K562 (cell line): ENCODE data around the gene RPP21. TPM values are rescaled to one million over a fixed set of nuclear protein-coding genes. Genes with fewer than 3 reads are reported as not detected.
A peak's percentile ranks its signal among the peaks of the same experiment; 100 is the strongest.

ENCODE experiments used
- ARHGAP35 ChIP-seq: fragments of 450-650 bp; IDR thresholded peaks from 2 replicates; pipeline ENCODE4 v1.6.1; 2018; ENCODE audit not compliant: partially characterized antibody
- ATF4 ChIP-seq: fragments of 450-650 bp; formaldehyde crosslinking; IDR thresholded peaks from 2 replicates; pipeline ENCODE4 v1.4.0; 2022; ENCODE audit warnings: mild to moderate bottlenecking, moderate library complexity
- BCLAF1 ChIP-seq, 2 experiments: fragments of 450-650 bp in 1 of 2; IDR thresholded peaks; 2 replicates each; pipeline ENCODE4 v1.6.1; 2011 to 2017; ENCODE audit warnings: low read depth in 2 of 2, antibody characterized with exemption in 1 of 2, borderline replicate concordance in 1 of 2, low read length in 1 of 2, mild to moderate bottlenecking in 1 of 2, mixed read lengths in 1 of 2; ENCODE audit not compliant: control insufficient read depth in 1 of 2
- CREM ChIP-seq: IDR thresholded peaks from 2 replicates; pipeline ENCODE4 v1.6.1; 2014; ENCODE audit warnings: antibody characterized with exemption, low read depth
- FOSL1 ChIP-seq: fragments of 200-800 bp; sonication (Bioruptor generic); conservative IDR thresholded peaks from 2 replicates; pipeline ENCODE4 v1.6.1; 2016; ENCODE audit warnings: missing genetic modification characterization, missing compliant biosample characterization
- GATAD2B ChIP-seq: fragments of 450-650 bp; IDR thresholded peaks from 2 replicates; pipeline ENCODE4 v1.6.1; 2017; ENCODE audit warnings: mild to moderate bottlenecking, borderline replicate concordance
- HCFC1 ChIP-seq: IDR thresholded peaks from 2 replicates; pipeline ENCODE4 v1.6.1; 2012; ENCODE audit warnings: low read depth, low read length, improper control_type of control experiment
- HNRNPLL ChIP-seq: fragments of 200-400 bp; formaldehyde crosslinking; IDR thresholded peaks from 2 replicates; pipeline ENCODE4 v1.6.1; 2017; ENCODE audit warnings: low read length, low read depth, mild to moderate bottlenecking; ENCODE audit not compliant: poor library complexity, severe bottlenecking
- MTA2 ChIP-seq: fragments of 450-650 bp; IDR thresholded peaks from 2 replicates; pipeline ENCODE4 v1.6.1; 2016; ENCODE audit warnings: low read depth
- NELFE ChIP-seq: IDR thresholded peaks from 2 replicates; pipeline ENCODE4 v1.6.1; 2011; ENCODE audit warnings: mild to moderate bottlenecking; ENCODE audit not compliant: insufficient read depth, insufficient read length
- NRF1 ChIP-seq, 2 experiments: fragments of 450-650 bp; IDR thresholded peaks in 1 of 2; conservative IDR thresholded peaks in 1 of 2; 2 replicates each; pipeline ENCODE4 v1.6.1; 2014; ENCODE audit warnings: mild to moderate bottlenecking in 2 of 2
- POLR2A ChIP-seq: fragments of 450-650 bp; conservative IDR thresholded peaks from 2 replicates; pipeline ENCODE4 v1.6.1; 2016
- POLR3G ChIP-seq: IDR thresholded peaks from 2 replicates; pipeline ENCODE4 v1.6.1; 2011; ENCODE audit not compliant: insufficient read length, insufficient replicate concordance; ENCODE audit errors: extremely low read depth
- PREB ChIP-seq: sonication (generic); formaldehyde crosslinking; IDR thresholded peaks from 2 replicates; pipeline ENCODE4 v1.8.1; 2023; ENCODE audit warnings: mild to moderate bottlenecking, missing genetic modification reagents
- RB1 ChIP-seq: fragments of 450-650 bp; IDR thresholded peaks from 2 replicates; pipeline ENCODE4 v1.6.1; 2017; ENCODE audit warnings: low read depth, mild to moderate bottlenecking
- RBBP5 ChIP-seq: fragments of 200-600 bp; sonication (generic); IDR thresholded peaks from 2 replicates; pipeline ENCODE4 v1.6.1; 2012; ENCODE audit warnings: borderline replicate concordance, mild to moderate bottlenecking, low read length, control low read depth, inconsistent platforms; ENCODE audit not compliant: insufficient read depth, poor library complexity, severe bottlenecking
- RNF2 ChIP-seq: sonication (generic); IDR thresholded peaks from 2 replicates; pipeline ENCODE4 v1.6.1; 2016
- SAP30 ChIP-seq: fragments of 200-600 bp; sonication (generic); IDR thresholded peaks from 2 replicates; pipeline ENCODE4 v1.6.1; 2012; ENCODE audit warnings: borderline replicate concordance, low read depth, mild to moderate bottlenecking, moderate library complexity, low read length, control low read depth, inconsistent platforms; ENCODE audit not compliant: insufficient read depth, poor library complexity, severe bottlenecking
- SMARCC2 ChIP-seq: fragments of 450-650 bp; IDR thresholded peaks from 2 replicates; pipeline ENCODE4 v1.6.1; 2017; ENCODE audit warnings: antibody characterized with exemption, moderate library complexity, mild to moderate bottlenecking, low read depth
- YY1 ChIP-seq, 3 experiments: IDR thresholded peaks; 2 replicates each; pipeline ENCODE4 v1.6.1; 2011; ENCODE audit warnings: low read length in 2 of 3, mild to moderate bottlenecking in 2 of 3, moderate library complexity in 2 of 3, borderline replicate concordance in 1 of 3, control low read depth in 1 of 3, low read depth in 1 of 3; ENCODE audit not compliant: insufficient read depth in 3 of 3, insufficient replicate concordance in 2 of 3, control insufficient read depth in 1 of 3, insufficient read length in 1 of 3; ENCODE audit errors: extremely low read depth in 1 of 3
- ZBTB7A ChIP-seq: IDR thresholded peaks from 2 replicates; pipeline ENCODE4 v1.6.1; 2011; ENCODE audit warnings: low read depth, mild to moderate bottlenecking, low read length, moderate library complexity, borderline replicate concordance; ENCODE audit not compliant: control insufficient read depth
- ZNF75A ChIP-seq: fragments of 450-650 bp; formaldehyde crosslinking; IDR thresholded peaks from 2 replicates; pipeline ENCODE4 v1.4.0; 2020; ENCODE audit warnings: mild to moderate bottlenecking
- polyA plus RNA-seq, 8 experiments: library from polyadenylated mRNA; depleted of rRNA in 4 of 8; stranded (reverse) in 5 of 8; unstranded in 3 of 8; fragments of >200 nt; fragmentation: Nextera tagmentation in 2 of 8; fragmentation: Illumina TruSeq in 1 of 8; extraction: Ambion mirVana in 2 of 8; extraction: Trizol in 1 of 8; gene quantifications; 2 replicates each; pipeline versions ENCODE4 v1.2.1 to v1.2.3, GENCODE V29; 2011 to 2014; ENCODE audit warnings: inconsistent platforms in 1 of 8, missing spikeins in 1 of 8
- total RNA-seq, 7 experiments: library from RNA; depleted of rRNA in 6 of 7; stranded (reverse); fragments of >200 nt in 6 of 7; fragmentation: Illumina TruSeq in 2 of 7; extraction: Trizol in 2 of 7; gene quantifications; 2 replicates each; pipeline versions ENCODE4 v1.2.1 to v1.2.3, GENCODE V29; 2011 to 2021; ENCODE audit warnings: low replicate concordance in 1 of 7

Gene RPP21
- total and polyA plus RNA-seq, 9 of the 15 experiments (the other 6 are each of a cell fraction or from before 2014, with no cell fraction given): 62.1 to 362 (median 166) TPM

- TF ChIP-seq POLR3G (no peak), NELFE (no peak), RB1 (peak; percentile 96), YY1 (IDR thresholded peaks at IDR 0.05; ENCODE audit: borderline replicate concordance in 1 of 3, control insufficient read depth in 1 of 3, extremely low read depth in 1 of 3, insufficient read depth in 3 of 3, insufficient read length in 1 of 3, insufficient replicate concordance in 2 of 3, low read depth in 1 of 3, low read length in 2 of 3) (peak in 2 of 3 experiments; percentile 27 to 43), HCFC1 (peak; percentile 66), CREM (peak; percentile 92; the same call in 1 of the 2 replicates), SMARCC2 (no peak), MTA2 (no peak), ZNF75A (CRISPR knock-in tag) (no peak), NRF1 (conservative IDR thresholded peaks at IDR 0.05 in 1 of 2, IDR thresholded peaks at IDR 0.05 in 1 of 2) (peak; percentile 98 to 99), ZBTB7A (peak; percentile 47; the same call in 1 of the 2 replicates), SAP30 (peak; percentile 39), GATAD2B (peak; percentile 96), HNRNPLL (peak; percentile 84), RBBP5 (peak; percentile 72), ATF4 (CRISPR knock-in tag) (peak; percentile 12; the same call in 1 of the 2 replicates), BCLAF1 (IDR thresholded peaks at IDR 0.05; ENCODE audit: borderline replicate concordance in 1 of 2, control insufficient read depth in 1 of 2, low read depth in 2 of 2, low read length in 1 of 2) (0 out of 4 replicates have a peak, but pooled peaks of 1 of the 2 experiments have one; percentile 12), RNF2 (0 out of 2 replicates have a peak, but pooled peaks have one; percentile 29), FOSL1 (tag) (peak; percentile 63; the same call in 1 of the 2 replicates), PREB (0 out of 2 replicates have a peak, but pooled peaks have one; percentile 97), ARHGAP35 (no peak), POLR2A (peak; percentile 90)
These were observed 18.3 kb upstream of the RPP21 start, which contains the start of gene TRIM39 (continued) for GRCh38 chr6:30326526-30327231.
